SK-N-SH treated with all-trans-retinoic acid at 6 μM for 48 hours (cell line): ENCODE measurements around the gene BBS9.

ENCODE experiments used
- ATAC-seq: fragments of 200-7000 bp; cut with Tn5 transposase; 3 replicates; pipeline ENCODE4 v1.9.1; 2020; ENCODE audit warnings: mild to moderate bottlenecking, moderate library complexity
- ARNTL ChIP-seq: fragments of 450-650 bp; formaldehyde crosslinking; IDR thresholded peaks from 2 replicates; pipeline ENCODE4 v1.5.0; 2020; ENCODE audit warnings: low read depth, mild to moderate bottlenecking, moderate library complexity, borderline replicate concordance
- CSRNP3 ChIP-seq: fragments of 250-450 bp; sonication (Bioruptor Pico); IDR thresholded peaks from 2 replicates; pipeline ENCODE4 v1.5.1; 2021; ENCODE audit warnings: mild to moderate bottlenecking, moderate library complexity
- ESRRG ChIP-seq: fragments of 250-450 bp; sonication (Bioruptor Pico); IDR thresholded peaks from 2 replicates; pipeline ENCODE4 v1.6.1; 2021; ENCODE audit warnings: mild to moderate bottlenecking
- GLIS3 ChIP-seq: fragments of 250-450 bp; sonication (Bioruptor Pico); IDR thresholded peaks from 2 replicates; pipeline ENCODE4 v1.5.0; 2020; ENCODE audit warnings: mild to moderate bottlenecking, moderate library complexity
- ISL1 ChIP-seq: fragments of 250-450 bp; sonication (Bioruptor Pico); IDR thresholded peaks from 2 replicates; pipeline ENCODE4 v2.1.2; 2022; ENCODE audit warnings: mild to moderate bottlenecking, moderate library complexity
- OSR1 ChIP-seq: fragments of 250-450 bp; sonication (Bioruptor Pico); IDR thresholded peaks from 2 replicates; pipeline ENCODE4 v1.8.0; 2022; ENCODE audit warnings: moderate library complexity, mild to moderate bottlenecking, inconsistent platforms
- PATZ1 ChIP-seq: fragments of 250-450 bp; sonication (Bioruptor Pico); IDR thresholded peaks from 2 replicates; pipeline ENCODE4 v1.8.0; 2020; ENCODE audit warnings: mild to moderate bottlenecking, moderate library complexity, borderline replicate concordance
- POU6F1 ChIP-seq: fragments of 250-450 bp; sonication (Bioruptor Pico); IDR thresholded peaks from 2 replicates; pipeline ENCODE4 v1.8.0; 2021; ENCODE audit warnings: low read depth, mild to moderate bottlenecking, moderate library complexity, borderline replicate concordance
- PPARA ChIP-seq: fragments of 250-450 bp; sonication (Bioruptor Pico); IDR thresholded peaks from 2 replicates; pipeline ENCODE4 v1.5.0; 2020; ENCODE audit warnings: mild to moderate bottlenecking, borderline replicate concordance
- RARB ChIP-seq: fragments of 250-450 bp; sonication (Bioruptor Pico); IDR thresholded peaks from 2 replicates; pipeline ENCODE4 v1.8.0; 2021; ENCODE audit warnings: mild to moderate bottlenecking, moderate library complexity
- TOX ChIP-seq: fragments of 250-450 bp; sonication (Bioruptor Pico); IDR thresholded peaks from 2 replicates; pipeline ENCODE4 v1.8.0; 2021; ENCODE audit warnings: mild to moderate bottlenecking, moderate library complexity, borderline replicate concordance
- TSHZ2 ChIP-seq: fragments of 250-450 bp; sonication (Bioruptor Pico); IDR thresholded peaks from 2 replicates; pipeline ENCODE4 v1.5.0; 2020; ENCODE audit warnings: mild to moderate bottlenecking, moderate library complexity
- ZFP30 ChIP-seq: fragments of 450-650 bp; formaldehyde crosslinking; IDR thresholded peaks from 2 replicates; pipeline ENCODE4 v1.5.0; 2022; ENCODE audit warnings: mild to moderate bottlenecking, moderate library complexity
- ZNF565 ChIP-seq: fragments of 450-650 bp; formaldehyde crosslinking; conservative IDR thresholded peaks from 2 replicates; pipeline ENCODE4 v1.5.0; 2020; ENCODE audit warnings: low read depth, mild to moderate bottlenecking, moderate library complexity
- ZNF70 ChIP-seq: fragments of 450-650 bp; formaldehyde crosslinking; IDR thresholded peaks from 2 replicates; pipeline ENCODE4 v1.5.0; 2020; ENCODE audit warnings: mild to moderate bottlenecking, moderate library complexity
- ZNF8 ChIP-seq: fragments of 450-650 bp; formaldehyde crosslinking; IDR thresholded peaks from 2 replicates; pipeline ENCODE4 v1.5.0; 2020; ENCODE audit warnings: mild to moderate bottlenecking, moderate library complexity
- TF ChIP-seq, protein P1 (sequence below): fragments of 250-450 bp; sonication (Bioruptor Pico); IDR thresholded peaks from 2 replicates; pipeline ENCODE4 v1.5.1; 2020; ENCODE audit warnings: low read depth, mild to moderate bottlenecking, moderate library complexity

BBS9 gene

GRCh38 chr7:33127085-33127484, 2.3 kb upstream of the BBS9 start:
- TF ChIP-seq, protein P1, sequence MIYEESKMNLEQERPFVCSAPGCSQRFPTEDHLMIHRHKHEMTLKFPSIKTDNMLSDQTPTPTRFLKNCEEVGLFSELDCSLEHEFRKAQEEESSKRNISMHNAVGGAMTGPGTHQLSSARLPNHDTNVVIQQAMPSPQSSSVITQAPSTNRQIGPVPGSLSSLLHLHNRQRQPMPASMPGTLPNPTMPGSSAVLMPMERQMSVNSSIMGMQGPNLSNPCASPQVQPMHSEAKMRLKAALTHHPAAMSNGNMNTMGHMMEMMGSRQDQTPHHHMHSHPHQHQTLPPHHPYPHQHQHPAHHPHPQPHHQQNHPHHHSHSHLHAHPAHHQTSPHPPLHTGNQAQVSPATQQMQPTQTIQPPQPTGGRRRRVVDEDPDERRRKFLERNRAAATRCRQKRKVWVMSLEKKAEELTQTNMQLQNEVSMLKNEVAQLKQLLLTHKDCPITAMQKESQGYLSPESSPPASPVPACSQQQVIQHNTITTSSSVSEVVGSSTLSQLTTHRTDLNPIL (CRISPR knock-in tag) = no peak
- TF ChIP-seq ZFP30 (CRISPR knock-in tag) (no peak), ZNF8 (CRISPR knock-in tag) (no peak), ARNTL (no peak)
- no peak for ATAC-seq

DNA sequence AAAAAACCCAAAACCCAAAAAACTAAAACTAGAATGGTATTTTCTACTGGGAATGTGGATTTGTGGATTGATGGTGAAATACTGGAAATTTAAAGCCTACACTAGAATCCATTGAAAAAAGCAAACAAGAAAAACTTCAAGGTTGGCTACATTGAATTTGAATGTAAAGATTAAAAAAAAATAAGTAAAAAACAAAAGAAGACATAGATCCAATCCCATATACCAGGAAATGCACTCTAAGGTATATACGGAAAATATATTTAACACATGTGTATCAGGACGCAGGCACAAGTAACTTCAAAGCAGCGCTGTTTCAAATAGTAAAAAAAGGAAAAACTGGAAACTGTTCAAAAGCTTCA, 754 bp upstream of the BBS9 start:
- ATAC-seq = no peak

More for the DNA sequence above, 754 bp upstream of the BBS9 start:
- TF ChIP-seq GLIS3 (CRISPR knock-in tag) (no peak), ZNF8 (CRISPR knock-in tag) (no peak), ESRRG (CRISPR knock-in tag) (no peak), TSHZ2 (CRISPR knock-in tag) (no peak), ISL1 (CRISPR knock-in tag) (no peak), ARNTL (no peak), ZFP30 (CRISPR knock-in tag) (no peak), RARB (CRISPR knock-in tag) (no peak), POU6F1 (CRISPR knock-in tag) (no peak), PATZ1 (CRISPR knock-in tag) (no peak), OSR1 (CRISPR knock-in tag) (no peak), PPARA (CRISPR knock-in tag) (no peak), ZNF565 (no peak), CSRNP3 (CRISPR knock-in tag) (no peak), ZNF70 (CRISPR knock-in tag) (no peak), TOX (CRISPR knock-in tag) (no peak)
- TF ChIP-seq, protein P1 (CRISPR knock-in tag) = no peak
